Neutrophil (primary cell): ENCODE results near the gene SESTD1.

Experiments used
- H3K27ac ChIP-seq: fragments of 200-600 bp; sonication (generic); 2 replicates; pipeline ENCODE4 v1.5.1; 2016; ENCODE audit warnings: mild to moderate bottlenecking, moderate library complexity
- H3K27me3 ChIP-seq: fragments of 200-600 bp; sonication (generic); 2 replicates; pipeline ENCODE4 v1.6.0; 2016; ENCODE audit warnings: mild to moderate bottlenecking
- H3K36me3 ChIP-seq: fragments of 200-600 bp; sonication (generic); 2 replicates; pipeline ENCODE4 v1.5.1; 2017
- H3K4me1 ChIP-seq, 2 experiments: fragments of 200-600 bp in 1 of 2; sonication (generic) in 1 of 2; 1 replicate in 1 of 2; 2 replicates in 1 of 2; pipeline versions ENCODE4 v1.5.1 to v1.6.1; 2013 to 2016; ENCODE audit warnings: low read depth in 1 of 2, low read length in 1 of 2, mild to moderate bottlenecking in 1 of 2, moderate library complexity in 1 of 2; ENCODE audit not compliant: control insufficient read depth in 1 of 2, insufficient read depth in 1 of 2
- H3K4me3 ChIP-seq, 2 experiments: fragments of 200-600 bp in 1 of 2; sonication (generic) in 1 of 2; 1 replicate in 1 of 2; 2 replicates in 1 of 2; pipeline ENCODE4 v1.5.1; 2013 to 2016; ENCODE audit warnings: low read depth in 1 of 2, low read length in 1 of 2, mild to moderate bottlenecking in 1 of 2, moderate library complexity in 1 of 2
- H3K9me3 ChIP-seq: fragments of 200-600 bp; sonication (generic); 2 replicates; pipeline ENCODE4 v1.5.1; 2016
- CTCF ChIP-seq: fragments of 200-600 bp; sonication (generic); IDR thresholded peaks from 2 replicates; pipeline ENCODE4 v1.5.1; 2016; ENCODE audit warnings: antibody characterized with exemption

The SESTD1 gene

GRCh38 chr2:179240481-179241451 lies 23.9 kb downstream of the SESTD1 start:
- Histone ChIP-seq H3K4me1 (peaks cover 0 to 1% of the 10 kb centered on the region in 2 experiments), H3K36me3 (no peaks in the 10 kb centered on the region), H3K27ac (no peak overlapping the region), H3K9me3 (no peaks in the 10 kb centered on the region), H3K27me3 (no peaks in the 10 kb centered on the region), H3K4me3 (no peak overlapping the region)
- TF ChIP-seq CTCF, result no peak

GRCh38 chr2:179239838-179240237 lies 24.8 kb downstream of the SESTD1 start:
- H3K4me3 ChIP-seq, result no peak overlapping the region
- no peaks in the 10 kb centered on the region for H3K27me3 ChIP-seq
- no peaks in the 10 kb centered on the region for H3K36me3 ChIP-seq
- TF ChIP-seq CTCF, result no peak
- H3K4me1 ChIP-seq, result peaks cover 8 to 11% of the 10 kb centered on the region in 2 experiments
- H3K27ac ChIP-seq, result no peak overlapping the region
- no peaks in the 10 kb centered on the region for H3K9me3 ChIP-seq

GRCh38 chr2:179239195-179239594 lies 25.4 kb downstream of the SESTD1 start:
- no peak for TF ChIP-seq CTCF
- H3K4me1 ChIP-seq, result peaks cover 15 to 17% of the 10 kb centered on the region in 2 experiments
- H3K27ac ChIP-seq, result no peak overlapping the region
- no peak overlapping the region for H3K4me3 ChIP-seq
- H3K27me3 ChIP-seq, result no peaks in the 10 kb centered on the region
- H3K36me3 ChIP-seq, result no peaks in the 10 kb centered on the region
- no peaks in the 10 kb centered on the region for H3K9me3 ChIP-seq

- TF ChIP-seq CTCF, result no peak
- peaks cover 25 to 27% of the 10 kb centered on the region in 2 experiments for H3K4me1 ChIP-seq
Measured at GRCh38 chr2:179238027-179238426, 26.6 kb downstream of the SESTD1 start.

GRCh38 chr2:179237209-179237946 lies 27.3 kb downstream of the SESTD1 start:
- Histone ChIP-seq H3K9me3 (no peaks in the 10 kb centered on the region), H3K4me3 (no peak overlapping the region), H3K27me3 (no peaks in the 10 kb centered on the region), H3K36me3 (no peaks in the 10 kb centered on the region), H3K4me1 (peaks cover 25 to 27% of the 10 kb centered on the region in 2 experiments), H3K27ac (no peak overlapping the region)
- TF ChIP-seq CTCF, result no peak

More at GRCh38 chr2:179238027-179238426, 26.6 kb downstream of the SESTD1 start:
- Histone ChIP-seq H3K4me3 (no peak overlapping the region), H3K9me3 (no peaks in the 10 kb centered on the region), H3K36me3 (no peaks in the 10 kb centered on the region), H3K27ac (no peak overlapping the region), H3K27me3 (no peaks in the 10 kb centered on the region)
